H1 (cell line): ENCODE data around the gene MSH2. TPM values are rescaled to one million over a fixed set of nuclear protein-coding genes. Genes with fewer than 3 reads are reported as not detected.

Source experiments
- CTCF ChIA-PET: fragments of 300-600 bp; sonication (Branson Sonifier 250); formaldehyde crosslinking; loops from one replicate; lab custom pipeline; 2021; ENCODE audit not compliant: partially characterized antibody; lab: Charles Lee
- POLR2A ChIA-PET: fragments of 300-600 bp; sonication (Branson Sonifier 250); formaldehyde crosslinking; loops from one replicate; lab custom pipeline; 2021; ENCODE audit warnings: inconsistent platforms; ENCODE audit not compliant: partially characterized antibody; lab: Charles Lee
- DNase-seq, 2 experiments: peaks; one replicate each; pipeline versions ENCODE4 v3.0.0 to v3.0.0-alpha.2; 2010 to 2022; ENCODE audit warnings: low spot score in 2 of 2, low read depth in 1 of 2, mixed read lengths in 1 of 2
- FAIRE-seq: peaks from 2 replicates; lab custom pipeline; 2011; peaks lifted over from hg19 to GRCh38; lab: Jason Lieb, UNC
- H2AFZ ChIP-seq: 2 replicates; pipeline ENCODE4 v1.8.1; 2012; ENCODE audit warnings: low read length, inconsistent platforms
- H2AK5ac ChIP-seq: 2 replicates; pipeline ENCODE4 v1.6.1; 2013; ENCODE audit warnings: low read depth, low read length
- H2BK120ac ChIP-seq: replicated peaks from 2 replicates; pipeline ENCODE3; 2013; ENCODE audit warnings: low read depth, low read length, inconsistent platforms
- H2BK12ac ChIP-seq: 2 replicates; pipeline ENCODE4 v1.6.1; 2013; ENCODE audit warnings: low read depth, low read length
- H2BK15ac ChIP-seq: 2 replicates; pipeline ENCODE4 v1.6.1; 2013; ENCODE audit warnings: low read length
- H2BK20ac ChIP-seq: 2 replicates; pipeline ENCODE4 v1.6.1; 2013; ENCODE audit warnings: low read length
- H2BK5ac ChIP-seq: 2 replicates; pipeline ENCODE4 v1.6.1; 2013; ENCODE audit warnings: low read depth, low read length
- H3K14ac ChIP-seq: 2 replicates; pipeline ENCODE4 v1.6.1; 2013; ENCODE audit warnings: inconsistent platforms; ENCODE audit not compliant: insufficient read length
- H3K18ac ChIP-seq: 2 replicates; pipeline ENCODE4 v1.6.1; 2013; ENCODE audit warnings: low read length; ENCODE audit errors: extremely low read depth
- H3K23ac ChIP-seq: 2 replicates; pipeline ENCODE4 v1.6.1; 2013; ENCODE audit warnings: inconsistent platforms; ENCODE audit not compliant: insufficient read length
- H3K23me2 ChIP-seq: 2 replicates; pipeline ENCODE4 v1.6.1; 2013; ENCODE audit warnings: low read depth, low read length
- H3K27ac ChIP-seq: 2 replicates; pipeline ENCODE4 v1.6.1; 2011; ENCODE audit warnings: low read depth, low read length, inconsistent platforms
- H3K27me3 ChIP-seq, 4 experiments: replicated peaks in 1 of 4; 1 replicate in 1 of 4; 2 replicates in 3 of 4; pipeline versions ENCODE4 v1.6.1 to v1.8.1; 2011 to 2013; ENCODE audit warnings: low read length in 3 of 4, mild to moderate bottlenecking in 3 of 4, inconsistent platforms in 2 of 4, mixed read lengths in 2 of 4, moderate library complexity in 1 of 4; ENCODE audit not compliant: control insufficient read depth in 3 of 4, insufficient read depth in 3 of 4; ENCODE audit errors: extremely low read depth in 1 of 4
- H3K36me3 ChIP-seq, 4 experiments: 2 replicates each; pipeline versions ENCODE4 v1.6.1 to v1.8.1; 2011 to 2013; ENCODE audit warnings: mild to moderate bottlenecking in 4 of 4, low read length in 3 of 4, moderate library complexity in 2 of 4, control low read depth in 1 of 4, inconsistent platforms in 1 of 4; ENCODE audit not compliant: insufficient read depth in 4 of 4, control insufficient read depth in 2 of 4
- H3K4ac ChIP-seq: replicated peaks from 2 replicates; pipeline ENCODE3; 2013; ENCODE audit warnings: low read length, low read depth, mixed read lengths, inconsistent platforms; ENCODE audit not compliant: insufficient read length
- H3K4me1 ChIP-seq, 4 experiments: replicated peaks in 1 of 4; 1 replicate in 1 of 4; 2 replicates in 3 of 4; pipeline versions ENCODE4 v1.6.1 to v1.8.1; 2011 to 2013; ENCODE audit warnings: low read length in 3 of 4, inconsistent platforms in 2 of 4, mixed read lengths in 1 of 4; ENCODE audit not compliant: insufficient read depth in 4 of 4, control insufficient read depth in 3 of 4
- H3K4me2 ChIP-seq, 2 experiments: 2 replicates each; pipeline versions ENCODE4 v1.6.1 to v1.8.1; 2011 to 2013; ENCODE audit warnings: low read depth in 2 of 2, low read length in 2 of 2, control low read depth in 1 of 2, inconsistent platforms in 1 of 2, mild to moderate bottlenecking in 1 of 2; ENCODE audit not compliant: insufficient read depth in 1 of 2
- H3K4me3 ChIP-seq, 4 experiments: fragments of 200-600, 300-600 bp in 1 of 4; sonication (generic), shearing (Covaris generic), sonication (Bioruptor Twin) in 1 of 4; 2 replicates each; pipeline versions ENCODE4 v1.5.1 to v1.8.1; 2011 to 2016; ENCODE audit warnings: low read length in 4 of 4, low read depth in 3 of 4, control low read depth in 2 of 4, inconsistent platforms in 2 of 4, mild to moderate bottlenecking in 2 of 4, mixed read lengths in 1 of 4, moderate library complexity in 1 of 4; ENCODE audit not compliant: insufficient read depth in 2 of 4; ENCODE audit errors: extremely low read depth in 1 of 4
- H3K56ac ChIP-seq: replicated peaks from 2 replicates; pipeline ENCODE3; 2013; ENCODE audit warnings: low read depth, mild to moderate bottlenecking, mixed read lengths, low read length, inconsistent platforms; ENCODE audit not compliant: insufficient read length
- H3K79me1 ChIP-seq: 2 replicates; pipeline ENCODE4 v1.6.1; 2013; ENCODE audit warnings: low read depth, low read length, control low read depth
- H3K79me2 ChIP-seq, 2 experiments: 2 replicates each; pipeline versions ENCODE4 v1.6.1 to v1.8.1; 2012 to 2013; ENCODE audit warnings: low read length in 2 of 2, mild to moderate bottlenecking in 2 of 2, inconsistent platforms in 1 of 2; ENCODE audit not compliant: insufficient read depth in 2 of 2, control insufficient read depth in 1 of 2
- H3K9ac ChIP-seq, 4 experiments: replicated peaks in 1 of 4; 1 replicate in 1 of 4; 2 replicates in 3 of 4; pipeline versions ENCODE4 v1.6.1 to v1.8.1; 2011 to 2013; ENCODE audit warnings: low read depth in 3 of 4, low read length in 3 of 4, control low read depth in 2 of 4, mild to moderate bottlenecking in 2 of 4, moderate library complexity in 2 of 4, inconsistent platforms in 1 of 4; ENCODE audit errors: extremely low read depth in 1 of 4
- H3K9me3 ChIP-seq, 2 experiments: 2 replicates each; pipeline versions ENCODE4 v1.6.1 to v1.8.1; 2012 to 2013; ENCODE audit warnings: mild to moderate bottlenecking in 2 of 2, moderate library complexity in 2 of 2, control low read depth in 1 of 2, inconsistent platforms in 1 of 2, low read depth in 1 of 2, low read length in 1 of 2, mixed read lengths in 1 of 2; ENCODE audit not compliant: insufficient read depth in 2 of 2
- H4K20me1 ChIP-seq, 2 experiments: replicated peaks in 1 of 2; 2 replicates each; pipeline versions ENCODE3 to v1.8.1; 2011 to 2013; ENCODE audit warnings: inconsistent platforms in 2 of 2, low read length in 2 of 2, mild to moderate bottlenecking in 1 of 2; ENCODE audit not compliant: insufficient read depth in 2 of 2, control insufficient read depth in 1 of 2
- H4K5ac ChIP-seq: 2 replicates; pipeline ENCODE4 v1.6.1; 2013; ENCODE audit warnings: low read length, low read depth, mixed read lengths, inconsistent platforms; ENCODE audit not compliant: insufficient read length
- H4K8ac ChIP-seq: 2 replicates; pipeline ENCODE4 v1.8.0; 2013; ENCODE audit warnings: mild to moderate bottlenecking, moderate library complexity, low read length, inconsistent platforms; ENCODE audit not compliant: insufficient read depth; ENCODE audit errors: extremely low read depth
- H4K91ac ChIP-seq: replicated peaks from 2 replicates; pipeline ENCODE3; 2013; ENCODE audit warnings: low read length, mixed read lengths, inconsistent platforms; ENCODE audit not compliant: insufficient read length
- HDAC2 ChIP-seq, 2 experiments: fragments of 300-600 bp in 1 of 2; sonication (generic) in 1 of 2; IDR thresholded peaks; 2 replicates each; pipeline ENCODE4 v1.6.1; 2011 to 2012; ENCODE audit warnings: low read depth in 2 of 2, low read length in 2 of 2, mild to moderate bottlenecking in 2 of 2, moderate library complexity in 2 of 2, borderline replicate concordance in 1 of 2, inconsistent platforms in 1 of 2
- RAD21 ChIP-seq, 2 experiments: IDR thresholded peaks in 1 of 2; conservative IDR thresholded peaks in 1 of 2; 2 replicates each; pipeline ENCODE4 v1.6.1; 2011; ENCODE audit warnings: low read depth in 2 of 2, low read length in 2 of 2, improper control_type of control experiment in 1 of 2, inconsistent platforms in 1 of 2, mild to moderate bottlenecking in 1 of 2, moderate library complexity in 1 of 2
- WGBS, 2 experiments: shearing (Covaris generic) in 1 of 2; methylation state at CpG; one replicate each; pipeline versions ENCODE4 v1.1.6 to v1.1.7; 2013 to 2015; ENCODE audit warnings: low lambda C conversion rate in 2 of 2, mixed read lengths in 2 of 2, inconsistent platforms in 1 of 2, low coverage in 1 of 2, missing lambda C conversion rate in 1 of 2; ENCODE audit not compliant: insufficient replicate concordance in 2 of 2, insufficient coverage in 1 of 2, insufficient read length in 1 of 2; ENCODE audit errors: extremely low coverage in 1 of 2, missing lambda C conversion rate in 1 of 2; 5-methylcytosine and 5-hydroxymethylcytosine counted together
- polyA plus RNA-seq, 7 experiments: library from polyadenylated mRNA; depleted of rRNA in 3 of 7; stranded (reverse) in 5 of 7; unstranded in 2 of 7; fragments of >200 nt in 5 of 7; fragments of 200-250 nt in 2 of 7; gene quantifications; 1 replicate in 5 of 7; 2 replicates in 1 of 7; 4 replicates in 1 of 7; pipeline versions ENCODE4 v1.2.1 to v1.2.3, GENCODE V29; 2011 to 2013; ENCODE audit warnings: missing spikeins in 2 of 7, mixed read lengths in 2 of 7
- total RNA-seq: library from RNA; stranded (reverse); fragmentation: NEBNext Ultra II Directional; extraction: Animal tissue kit (Norgen Biotek cat#: 25700); gene quantifications from 2 replicates; pipeline ENCODE4 v1.2.1, GENCODE V29; 2021

The MSH2 gene
- total and polyA plus RNA-seq, 2 of the 8 experiments (the other 6 are each of a cell fraction or from before 2014, with no cell fraction given): 64.1 to 228 TPM

- Histone ChIP-seq H4K20me1 (peaks cover 7 to 8% of the 10 kb centered on the region in 2 experiments), H3K23me2 (no peaks in the 10 kb centered on the region), H3K36me3 (peaks cover 3 to 42% (median 20%) of the 10 kb centered on the region in 4 experiments; a peak in 6 of 8 replicates), H3K27ac (no peak overlapping the region), H3K9ac (no peak overlapping the region), H2BK5ac (no peak overlapping the region), H2BK15ac (no peak overlapping the region), H2BK20ac (no peak overlapping the region), H4K91ac (no peak overlapping the region), H2AK5ac (no peak overlapping the region), H2BK12ac (no peak overlapping the region), H2BK120ac (no peak overlapping the region), H3K23ac (no peak overlapping the region), H3K4ac (no peak overlapping the region), H3K79me1 (peaks cover 3% of the 10 kb centered on the region; the same call in 1 of the 2 replicates), H4K5ac (no peak overlapping the region), H2AFZ (no peak overlapping the region), H3K79me2 (peaks cover 0 to 48% of the 10 kb centered on the region in 2 experiments; a peak in 2 of 4 replicates), H3K4me2 (no peak overlapping the region), H3K56ac (no peak overlapping the region), H3K14ac (no peak overlapping the region), H3K18ac (no peak overlapping the region), H3K27me3 (no peaks in the 10 kb centered on the region), H3K4me1 (no peaks in the 10 kb centered on the region), H4K8ac (no peak overlapping the region), H3K4me3 (no peak overlapping the region), H3K9me3 (peaks cover 0 to 14% of the 10 kb centered on the region in 2 experiments; a peak in 1 of 4 replicates)
- FAIRE-seq: no peak
- ChIA-PET POLR2A (interaction anchor here (0.6 to 1.8 kb wide), 6 partner anchors 11 to 205 kb away, joined by 3 to 6 read pairs (median 4); no protein-coding TSS in a partner anchor), CTCF (interaction anchor here (0.6 to 2.8 kb wide), 23 partner anchors 9 to 332 kb away, joined by 3 to 19 read pairs (median 4); no protein-coding TSS in a partner anchor)
- no peak for DNase-seq
- TF ChIP-seq RAD21 (IDR thresholded peaks at IDR 0.05 in 1 of 2, conservative IDR thresholded peaks at IDR 0.05 in 1 of 2; ENCODE audit: low read depth in 2 of 2, low read length in 2 of 2): peak; percentile 38 to 47
- TF ChIP-seq HDAC2 (IDR thresholded peaks at IDR 0.05; ENCODE audit: borderline replicate concordance in 1 of 2, low read depth in 2 of 2, low read length in 2 of 2): no peak
- WGBS, 2 experiments: 91% methylated on average over 4 of the region's 4 CpGs; no CpG with 5 or more reads in 1 of the 2 experiments
These were observed 34.3 kb downstream of the MSH2 start for GRCh38 chr2:47437287-47437686.
